Thyroid gland (tissue), 4 donors: ENCODE data around the gene QDPR.

Experiments used
- POLR2A ChIP-seq, 2 donors: fragments of 450-650 bp; IDR thresholded peaks; one replicate each; pipeline ENCODE4 v1.6.1; 2017; ENCODE audit warnings: antibody characterized with exemption in 2 of 2, mild to moderate bottlenecking in 2 of 2, moderate library complexity in 1 of 2
- TF ChIP-seq, protein P1 (sequence below), 6 experiments: fragments of 200-600 bp in 3 of 6; fragments of 450-650 bp in 3 of 6; sonication (generic) in 3 of 6; IDR thresholded peaks; one replicate each; pipeline ENCODE4 v1.5.1; 2016 to 2019; ENCODE audit warnings: antibody characterized with exemption in 6 of 6, mild to moderate bottlenecking in 2 of 6, inconsistent platforms in 1 of 6, moderate library complexity in 1 of 6

DNA sequence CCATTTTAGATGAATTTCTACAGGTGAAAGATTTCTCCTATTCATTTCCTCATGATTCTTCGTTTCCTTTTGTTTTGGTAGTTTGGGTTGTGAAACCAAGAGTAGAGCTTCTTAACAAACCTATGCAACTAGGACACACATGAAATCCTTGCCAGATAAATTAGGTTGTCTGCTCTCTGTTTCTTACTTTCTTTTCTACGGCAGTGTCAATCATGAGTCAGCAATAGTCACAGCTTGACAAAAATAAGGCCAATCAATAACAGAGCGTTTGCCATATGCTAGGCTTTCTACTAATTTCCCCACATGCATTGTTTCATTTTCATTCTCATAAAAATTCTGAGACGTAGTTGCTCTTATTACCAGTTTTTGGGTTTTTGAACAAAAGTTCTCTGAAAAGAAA, 23.4 kb upstream of the QDPR start:
- TF ChIP-seq, protein P1, sequence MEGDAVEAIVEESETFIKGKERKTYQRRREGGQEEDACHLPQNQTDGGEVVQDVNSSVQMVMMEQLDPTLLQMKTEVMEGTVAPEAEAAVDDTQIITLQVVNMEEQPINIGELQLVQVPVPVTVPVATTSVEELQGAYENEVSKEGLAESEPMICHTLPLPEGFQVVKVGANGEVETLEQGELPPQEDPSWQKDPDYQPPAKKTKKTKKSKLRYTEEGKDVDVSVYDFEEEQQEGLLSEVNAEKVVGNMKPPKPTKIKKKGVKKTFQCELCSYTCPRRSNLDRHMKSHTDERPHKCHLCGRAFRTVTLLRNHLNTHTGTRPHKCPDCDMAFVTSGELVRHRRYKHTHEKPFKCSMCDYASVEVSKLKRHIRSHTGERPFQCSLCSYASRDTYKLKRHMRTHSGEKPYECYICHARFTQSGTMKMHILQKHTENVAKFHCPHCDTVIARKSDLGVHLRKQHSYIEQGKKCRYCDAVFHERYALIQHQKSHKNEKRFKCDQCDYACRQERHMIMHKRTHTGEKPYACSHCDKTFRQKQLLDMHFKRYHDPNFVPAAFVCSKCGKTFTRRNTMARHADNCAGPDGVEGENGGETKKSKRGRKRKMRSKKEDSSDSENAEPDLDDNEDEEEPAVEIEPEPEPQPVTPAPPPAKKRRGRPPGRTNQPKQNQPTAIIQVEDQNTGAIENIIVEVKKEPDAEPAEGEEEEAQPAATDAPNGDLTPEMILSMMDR (IDR thresholded peaks at IDR 0.05): no peak
- TF ChIP-seq POLR2A (IDR thresholded peaks at IDR 0.05): no peak
